ENCODE measurements around the gene FSTL4. TPM values are rescaled to one million over a fixed set of nuclear protein-coding genes. Genes with fewer than 3 reads are reported as not detected.
"Not testable (repeated sequence)": the region's sequence is repeated elsewhere in the genome, so short reads cannot be mapped to it uniquely, and the experiment has no call there.

FSTL4 gene
- total RNA-seq, 1 donor from 2014 or later, result not detected

DNA sequence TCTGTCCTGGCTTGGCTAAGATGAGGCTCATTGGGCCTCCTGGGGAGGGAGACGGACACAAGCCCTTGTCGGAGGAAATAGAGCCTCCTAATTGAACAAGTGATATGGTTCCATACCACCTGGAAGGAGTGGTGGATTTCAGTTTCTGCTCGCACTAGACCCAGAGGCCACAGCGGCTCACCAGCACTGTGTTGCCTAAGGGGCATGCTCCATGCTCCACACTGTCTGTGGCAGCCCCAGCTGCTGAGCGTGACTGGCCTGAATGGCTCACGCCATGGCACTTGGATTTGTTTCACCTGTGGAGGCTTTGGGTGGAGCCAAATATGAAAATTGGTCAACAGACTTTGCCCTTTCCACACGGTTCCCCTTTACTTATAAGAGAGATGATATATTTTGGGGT, 379.4 kb downstream of the FSTL4 start:
- DNase-seq (ENCODE audit: low spot score), result peak; percentile 65

DNA sequence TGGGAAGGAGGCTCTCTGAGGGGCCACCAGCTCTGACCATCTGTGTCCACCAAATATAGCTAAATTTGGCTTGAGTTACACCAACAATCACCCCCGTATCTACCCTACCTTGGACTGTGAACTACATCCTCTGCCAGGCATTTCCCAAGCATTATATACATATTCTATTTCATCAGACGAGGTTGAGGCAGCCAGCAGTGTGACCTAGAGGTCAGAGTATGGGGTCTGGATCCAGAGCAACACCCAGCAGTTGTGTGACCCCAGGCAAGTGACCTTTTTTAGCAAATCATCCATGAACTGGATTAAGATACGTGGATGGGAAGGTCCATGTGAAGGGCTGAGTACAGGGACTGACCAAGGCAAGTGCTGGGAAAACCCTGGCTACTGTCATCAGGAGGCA, 379.9 kb downstream of the FSTL4 start:
- peak; percentile 33 for DNase-seq (ENCODE audit: low spot score)

DNA sequence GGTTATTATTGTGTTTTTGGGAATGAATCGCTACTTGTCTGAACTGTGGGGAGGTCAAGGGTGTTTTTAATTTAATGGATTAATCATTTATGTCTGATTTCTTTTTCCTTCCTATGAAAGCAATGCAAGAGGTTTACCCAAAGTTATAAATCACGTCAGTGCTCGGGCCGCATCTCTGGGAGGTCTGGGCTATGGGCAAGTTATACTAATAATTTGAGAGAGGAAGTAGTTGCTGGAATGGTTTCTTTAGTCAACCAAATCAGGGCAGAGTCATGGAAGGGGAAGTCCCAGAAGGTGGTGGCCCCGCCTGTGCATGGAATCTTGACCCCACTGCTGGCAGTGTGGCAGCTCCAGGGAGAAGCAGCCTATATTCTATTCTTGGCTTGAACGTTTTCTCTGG, 380.3 kb downstream of the FSTL4 start:
- DNase-seq (ENCODE audit: low spot score), result peak; percentile 43

DNA sequence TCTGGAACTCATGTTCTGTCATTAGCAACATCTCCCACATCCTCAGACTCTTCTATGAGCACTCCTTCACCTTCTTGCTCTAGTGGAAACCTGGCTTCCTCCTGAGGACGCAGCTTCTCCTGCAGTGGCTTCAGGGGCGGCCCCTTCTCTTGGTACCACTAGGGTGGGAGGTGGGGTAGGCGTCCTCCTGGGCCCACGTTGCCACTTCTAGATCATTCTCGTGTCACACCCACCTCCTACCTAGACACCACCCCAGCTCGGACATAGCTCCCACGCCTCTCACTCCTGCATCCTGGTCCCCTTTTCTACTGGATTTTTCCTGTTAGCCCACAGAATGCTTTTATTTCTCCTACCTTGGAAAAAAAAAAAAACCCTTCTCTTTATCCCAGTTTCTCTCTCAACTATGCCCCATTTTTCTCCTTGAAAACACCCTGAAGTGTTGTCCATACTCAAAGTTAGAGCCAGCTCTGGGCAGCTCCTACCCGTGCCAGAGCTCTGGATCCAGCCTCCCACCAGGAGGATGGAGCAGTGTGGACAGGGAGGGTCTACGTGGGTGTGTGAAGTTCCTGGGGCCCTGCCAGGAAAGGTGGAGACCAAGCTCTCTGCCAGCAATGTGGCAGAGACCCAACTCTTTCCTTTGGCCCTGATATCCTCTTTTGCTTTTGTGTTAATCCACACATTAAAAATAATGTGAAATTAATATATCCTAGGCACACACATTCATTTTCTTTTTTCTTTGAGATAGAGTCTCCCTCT, 381.3 kb downstream of the FSTL4 start:
- DNase-seq (ENCODE audit: low spot score), result peak; percentile 51

DNA sequence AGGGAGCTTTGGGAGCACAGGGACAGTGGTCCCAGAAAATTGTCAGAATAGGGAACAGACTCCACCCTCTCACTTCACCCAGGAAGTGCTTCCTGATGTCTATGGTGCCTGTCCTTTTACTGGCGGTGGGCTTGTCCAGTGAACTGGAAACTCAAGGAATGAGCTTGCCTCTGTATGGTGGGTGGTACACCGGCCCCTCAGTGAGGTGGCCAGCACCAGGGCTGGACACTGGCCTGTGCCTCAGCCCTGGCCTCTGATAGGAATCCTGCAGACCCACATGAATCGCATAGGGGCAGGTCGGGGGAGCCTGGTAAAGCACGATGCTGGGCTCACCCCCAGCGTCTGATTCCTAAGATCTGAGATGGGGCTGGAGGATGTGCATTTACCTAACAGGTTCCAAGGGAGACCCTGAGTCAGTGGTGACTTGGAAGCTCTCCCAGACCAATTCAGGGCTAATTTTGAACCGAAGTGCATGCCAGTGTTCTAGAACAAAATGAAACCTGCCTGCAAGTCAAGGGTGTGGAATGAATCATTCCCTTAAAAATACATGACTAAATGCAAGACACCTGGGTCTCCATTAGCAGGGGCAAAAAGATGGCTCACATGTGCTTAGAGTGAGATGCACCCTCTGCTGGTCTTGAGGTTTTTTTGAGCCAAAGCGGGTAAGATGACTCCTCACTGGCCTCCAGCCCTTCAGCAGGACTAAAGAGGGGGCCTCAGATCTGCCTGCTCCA, 382.2 kb downstream of the FSTL4 start:
- peak; percentile 82 for DNase-seq (ENCODE audit: low spot score)

DNA sequence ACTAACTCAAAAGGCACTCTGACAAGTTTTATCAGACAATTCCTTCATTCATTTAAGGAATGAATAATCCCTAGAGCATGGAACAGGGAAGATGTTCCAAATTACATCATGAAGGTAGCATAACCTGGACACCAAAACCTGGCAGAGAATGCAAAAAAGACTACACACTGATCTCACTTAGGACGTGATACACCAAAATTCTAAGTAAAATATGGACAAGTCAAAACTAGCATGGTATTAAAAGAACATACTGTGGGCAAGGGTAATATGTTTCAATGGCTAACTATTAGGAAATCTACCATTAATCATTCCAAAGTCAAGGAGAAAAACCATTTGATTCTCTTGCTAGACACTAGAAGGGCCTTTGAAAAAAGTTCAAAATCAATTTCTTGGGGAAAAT, 384.0 kb downstream of the FSTL4 start:
- DNase-seq (ENCODE audit: low spot score), result no peak

DNA sequence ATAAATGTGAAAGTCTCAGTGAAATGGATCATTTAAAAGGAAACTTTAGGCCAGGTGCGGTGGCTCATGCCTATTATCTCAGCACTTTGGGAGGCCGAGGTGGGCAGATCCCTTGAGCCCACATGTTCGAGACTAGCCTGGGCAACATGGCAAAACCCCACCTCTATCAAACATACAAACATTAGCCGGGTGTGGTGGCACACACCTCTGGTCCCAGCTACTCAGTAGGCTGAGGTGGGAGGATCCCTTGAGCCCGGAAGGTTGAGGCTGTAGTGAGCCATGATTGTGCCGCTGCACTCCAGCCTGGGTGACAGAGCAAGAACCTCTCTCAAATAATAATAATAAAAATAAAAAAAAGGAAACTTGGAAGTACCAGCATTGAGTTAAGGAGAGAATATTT, 384.4 kb downstream of the FSTL4 start:
- DNase-seq (ENCODE audit: low spot score), result peak; percentile 45

DNA sequence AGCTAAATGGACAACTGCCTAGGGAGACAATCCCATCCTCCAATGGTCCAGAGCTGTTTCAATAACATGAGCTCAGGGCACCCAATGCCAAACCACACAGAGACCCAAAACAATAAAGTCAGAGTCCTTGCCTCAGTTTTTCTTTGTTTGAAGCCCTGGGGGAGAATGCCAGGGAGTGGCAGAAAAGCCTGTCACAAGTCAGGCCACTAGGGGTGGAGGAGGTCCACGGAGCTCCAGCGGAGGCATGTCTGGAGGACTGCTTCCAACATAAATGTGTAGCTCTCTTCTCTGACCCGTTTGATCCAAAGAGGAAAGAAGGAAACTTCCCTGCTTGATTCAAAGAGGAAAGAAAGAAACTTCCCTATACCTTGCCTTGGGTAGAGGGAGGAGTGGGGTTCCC, 385.3 kb downstream of the FSTL4 start:
- DNase-seq (ENCODE audit: low spot score), result peak; percentile 64

DNA sequence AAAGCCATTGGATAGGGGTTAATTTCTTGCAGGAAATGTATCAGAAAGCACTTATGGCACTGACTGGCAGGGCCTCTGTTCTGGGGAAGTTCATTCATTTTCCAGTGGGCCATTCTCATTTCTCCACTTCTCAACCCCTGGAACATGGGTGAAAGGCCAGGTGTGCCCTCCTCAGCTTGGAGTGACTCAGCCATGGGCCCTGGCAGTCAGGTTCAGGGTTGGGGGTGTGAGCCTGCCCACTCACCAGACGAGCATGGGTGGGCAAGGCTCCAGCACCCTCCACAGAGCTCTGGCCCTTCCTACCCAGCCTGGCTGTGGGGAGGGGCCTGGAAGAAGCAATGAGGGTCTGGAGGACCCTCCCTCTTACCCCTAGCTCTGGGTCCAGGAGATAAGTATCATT, 386.2 kb downstream of the FSTL4 start:
- peak; percentile 71 for DNase-seq (ENCODE audit: low spot score)

DNA sequence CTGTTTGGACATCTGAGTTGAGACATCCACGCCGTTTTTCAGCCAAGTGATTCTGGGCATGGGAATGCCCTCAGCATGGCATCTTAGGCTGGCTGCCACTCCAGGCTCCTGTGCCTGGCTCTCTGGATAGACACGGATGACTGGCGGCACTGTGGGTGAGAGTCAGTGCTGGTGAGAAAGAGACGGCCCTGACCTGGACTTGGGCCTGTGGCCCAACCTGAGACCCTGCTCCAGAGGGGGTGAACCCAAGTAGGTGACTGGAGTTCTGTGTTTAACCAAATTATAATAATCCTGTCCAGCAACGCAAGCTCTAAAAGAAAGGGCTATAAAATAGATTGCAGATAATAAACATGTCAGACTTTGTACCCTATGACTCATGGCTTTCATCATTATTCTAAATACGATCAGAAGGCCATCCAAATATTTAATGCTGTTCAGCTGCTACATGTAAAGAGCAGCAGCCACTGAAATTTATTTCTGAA, 386.6 kb downstream of the FSTL4 start:
- peak; percentile 57 for DNase-seq (ENCODE audit: low spot score)

DNA sequence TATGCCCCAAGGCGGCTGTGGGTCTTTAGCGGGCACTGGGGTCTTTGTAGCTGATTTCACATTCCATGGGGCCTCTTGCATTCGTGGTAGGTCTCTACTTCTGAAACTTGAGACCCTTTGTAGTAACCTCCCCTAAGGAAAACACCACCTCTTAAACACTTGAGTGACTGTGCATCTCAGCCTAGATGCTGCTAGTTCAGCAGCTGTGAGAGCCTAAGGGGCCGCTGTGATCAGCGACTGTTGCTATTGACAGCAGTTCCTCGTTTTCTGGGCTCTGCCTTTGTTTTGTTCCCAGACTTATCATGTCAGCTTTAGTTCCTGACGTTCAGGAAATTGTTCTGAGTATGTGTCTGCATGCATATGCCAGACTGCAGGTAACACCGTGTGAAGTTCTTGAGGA, 389.4 kb downstream of the FSTL4 start:
- peak; percentile 24 for DNase-seq (ENCODE audit: low spot score)

DNA sequence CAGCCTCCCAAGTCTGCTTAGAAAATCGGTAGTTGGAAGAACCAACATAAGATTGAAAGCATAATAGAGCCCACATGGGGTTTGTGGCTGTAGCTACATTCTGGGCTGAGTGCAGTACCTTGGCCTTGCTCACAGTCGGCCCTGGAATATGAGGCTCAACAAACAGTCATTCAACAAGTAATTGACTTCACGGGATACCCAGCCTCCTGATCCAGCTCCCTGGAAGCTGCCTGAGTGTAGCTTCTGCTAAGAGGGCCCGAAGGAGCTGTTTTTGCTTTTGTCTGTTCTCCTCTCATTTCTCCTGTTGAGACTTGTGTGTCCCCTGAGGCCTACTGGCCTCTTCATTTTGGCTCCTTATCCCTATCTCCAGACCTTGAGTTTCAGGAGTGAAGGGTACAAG, 389.8 kb downstream of the FSTL4 start:
- DNase-seq (ENCODE audit: low spot score), result no peak

DNA sequence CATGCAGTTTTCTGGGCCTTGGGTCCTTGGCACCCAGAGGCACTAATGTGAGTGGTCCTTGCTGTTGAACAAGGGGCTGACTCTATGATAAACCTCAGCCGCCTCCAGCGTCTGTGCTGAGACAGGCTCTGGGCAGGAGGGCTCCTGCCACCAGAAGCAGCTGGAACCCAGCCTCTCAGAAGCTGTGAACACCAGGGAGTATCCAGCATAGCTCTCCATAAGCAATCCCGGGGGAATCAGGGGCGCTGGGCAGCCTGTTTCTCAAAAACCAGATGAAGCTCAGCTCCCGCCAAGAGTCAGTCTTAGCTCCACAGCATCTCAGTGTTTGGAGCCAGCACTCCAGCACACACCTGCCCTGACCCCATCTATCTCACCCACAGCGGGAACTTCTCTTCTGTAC, 390.3 kb downstream of the FSTL4 start:
- no peak for DNase-seq (ENCODE audit: low spot score)

DNA sequence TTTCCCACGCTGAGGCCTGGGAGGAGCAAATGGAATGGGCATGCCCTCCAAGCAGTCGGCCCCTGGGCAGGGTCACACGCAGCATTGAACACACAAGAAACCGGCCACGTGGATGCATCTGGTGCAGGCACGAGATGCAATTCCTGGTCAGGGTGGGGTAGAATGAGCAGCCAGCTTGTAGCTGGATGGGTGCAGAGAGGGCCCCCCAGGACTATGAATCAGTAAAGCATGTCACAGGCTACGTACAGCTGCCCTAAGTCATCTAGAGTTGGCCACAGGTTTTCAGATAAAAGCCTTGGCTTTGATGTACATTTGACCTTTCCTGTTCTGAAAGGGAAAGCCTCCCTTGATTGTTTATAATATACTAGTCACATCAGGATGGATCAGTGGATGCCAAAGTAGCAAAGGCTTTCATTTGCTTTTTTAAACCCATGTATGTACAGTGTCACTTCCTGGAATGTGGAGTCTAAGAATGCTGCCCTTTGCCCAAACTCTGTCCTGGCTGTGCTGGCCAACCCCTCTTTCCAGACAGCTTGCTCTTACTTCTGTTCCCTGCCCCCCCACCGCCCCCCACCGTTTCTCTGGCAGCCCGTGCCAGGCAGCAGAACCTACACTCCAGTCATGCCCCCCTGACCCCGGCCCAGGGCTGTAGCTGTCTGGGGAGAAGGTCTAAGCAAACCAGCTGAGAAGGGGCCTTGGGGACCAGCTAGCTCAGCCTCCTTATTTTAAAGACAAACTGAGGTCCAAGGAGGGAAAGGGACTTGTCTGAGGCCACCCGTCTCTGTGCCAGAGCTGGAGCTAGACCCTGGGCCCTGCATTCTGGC, 391.3 kb downstream of the FSTL4 start:
- DNase-seq (ENCODE audit: low spot score), result no peak

DNA sequence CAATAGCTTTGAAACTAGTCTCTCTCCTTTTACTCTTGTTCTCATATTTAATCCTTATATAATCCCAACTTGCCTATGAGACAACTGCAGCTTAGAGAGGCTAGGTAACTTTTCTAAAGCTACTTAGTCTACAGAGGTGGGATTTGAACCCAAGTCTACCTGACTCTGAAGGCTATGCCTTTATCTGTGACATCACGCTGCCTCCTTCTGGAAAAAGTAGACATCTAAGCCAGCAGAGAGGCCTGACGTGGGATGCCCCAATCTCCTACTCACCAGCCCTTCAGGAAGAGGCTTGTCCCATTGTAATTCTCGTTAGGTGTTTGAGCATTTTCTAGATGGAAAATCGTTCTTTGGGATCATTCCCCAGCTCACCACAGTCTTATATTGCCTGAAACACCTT, 393.0 kb downstream of the FSTL4 start:
- DNase-seq (ENCODE audit: low spot score), result no peak

DNA sequence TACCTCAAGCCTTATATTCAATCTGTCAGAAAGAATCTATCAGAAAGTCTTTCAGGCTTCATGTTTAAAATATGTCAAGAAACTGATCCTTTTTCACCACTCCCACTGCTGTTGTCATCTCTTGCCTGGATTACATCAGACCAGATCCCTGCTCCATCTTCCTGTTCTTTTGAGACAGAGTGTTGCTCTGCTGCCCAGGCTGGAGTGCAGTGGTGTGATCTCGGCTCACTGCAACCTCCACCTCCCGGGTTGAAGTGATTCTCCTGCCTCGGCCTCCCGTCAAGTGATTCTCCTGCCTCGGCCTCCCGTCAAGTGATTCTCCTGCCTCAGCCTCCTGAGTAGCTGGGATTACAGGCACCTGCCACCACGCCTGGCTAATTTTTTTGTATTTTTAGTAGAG, 396.2 kb downstream of the FSTL4 start:
- not testable (repeated sequence) for DNase-seq (ENCODE audit: low spot score)

DNA sequence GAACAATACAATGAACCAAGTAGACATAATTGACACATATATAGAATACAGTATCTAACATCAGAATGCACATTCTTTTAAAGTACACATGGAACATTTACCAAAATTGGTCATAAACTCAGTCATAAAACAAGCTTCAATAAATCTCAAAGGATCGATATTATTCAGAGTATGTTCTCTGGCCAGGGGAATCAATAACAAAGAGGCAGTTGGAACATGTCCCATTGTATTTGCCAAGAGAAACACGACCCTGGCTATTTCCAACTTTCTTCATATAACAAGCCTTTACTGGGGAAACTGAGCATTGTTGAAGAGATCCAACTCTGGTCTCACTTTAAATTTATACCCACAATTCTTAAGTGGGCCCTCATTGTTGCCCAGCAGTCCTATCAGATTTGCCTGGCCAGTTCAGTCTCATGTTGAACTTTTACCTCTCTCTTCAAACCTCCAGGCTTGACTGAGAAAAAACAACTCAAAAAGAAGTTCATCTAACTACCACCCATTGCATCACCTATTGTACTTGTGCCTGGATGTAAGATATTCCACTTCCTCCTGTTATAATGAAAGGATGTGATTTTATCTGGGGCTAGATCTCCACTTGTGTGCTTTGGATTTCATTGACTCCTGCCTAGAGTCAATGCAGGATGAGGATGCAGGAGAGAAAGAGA, 398.1 kb downstream of the FSTL4 start:
- no peak for DNase-seq (ENCODE audit: low spot score)

DNA sequence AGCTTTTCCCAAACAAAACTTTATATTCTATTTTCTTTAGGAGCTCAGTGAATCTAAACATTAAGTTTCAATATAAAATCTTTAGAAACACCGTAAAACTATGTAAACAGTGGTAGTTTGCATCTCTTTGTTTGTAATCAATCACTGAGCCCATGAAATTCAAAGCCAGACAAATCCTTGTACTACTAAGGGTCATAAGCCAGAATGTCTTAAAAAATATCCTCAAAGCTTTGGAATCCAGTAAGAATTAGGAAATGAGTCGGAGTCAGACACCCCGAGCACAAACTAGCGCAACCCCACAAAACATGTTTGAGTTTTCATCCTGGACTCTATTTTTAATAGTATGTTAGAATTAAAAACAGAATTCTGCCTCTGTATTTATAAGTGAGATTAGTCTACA, 406.7 kb downstream of the FSTL4 start:
- DNase-seq (ENCODE audit: low spot score), result no peak

DNA sequence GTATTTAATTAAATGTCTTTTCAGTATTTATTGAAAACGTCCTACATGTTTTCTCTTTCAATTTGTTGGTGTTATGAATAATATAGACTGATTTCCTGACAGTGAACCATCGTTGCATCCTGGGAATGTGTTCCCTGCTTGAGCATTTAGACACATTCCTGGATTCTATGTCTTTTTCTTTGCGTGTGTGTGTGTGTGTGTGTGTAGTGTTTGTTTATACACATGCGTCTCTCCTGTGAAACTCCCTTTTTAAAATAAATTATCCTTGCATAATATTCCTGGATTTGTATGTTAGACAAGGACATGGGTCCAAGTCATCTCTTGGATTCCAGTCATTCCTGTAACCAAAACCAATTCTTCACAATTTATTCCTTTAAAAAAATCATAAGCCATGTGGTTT, 407.1 kb downstream of the FSTL4 start:
- DNase-seq (ENCODE audit: low spot score), result no peak

DNA sequence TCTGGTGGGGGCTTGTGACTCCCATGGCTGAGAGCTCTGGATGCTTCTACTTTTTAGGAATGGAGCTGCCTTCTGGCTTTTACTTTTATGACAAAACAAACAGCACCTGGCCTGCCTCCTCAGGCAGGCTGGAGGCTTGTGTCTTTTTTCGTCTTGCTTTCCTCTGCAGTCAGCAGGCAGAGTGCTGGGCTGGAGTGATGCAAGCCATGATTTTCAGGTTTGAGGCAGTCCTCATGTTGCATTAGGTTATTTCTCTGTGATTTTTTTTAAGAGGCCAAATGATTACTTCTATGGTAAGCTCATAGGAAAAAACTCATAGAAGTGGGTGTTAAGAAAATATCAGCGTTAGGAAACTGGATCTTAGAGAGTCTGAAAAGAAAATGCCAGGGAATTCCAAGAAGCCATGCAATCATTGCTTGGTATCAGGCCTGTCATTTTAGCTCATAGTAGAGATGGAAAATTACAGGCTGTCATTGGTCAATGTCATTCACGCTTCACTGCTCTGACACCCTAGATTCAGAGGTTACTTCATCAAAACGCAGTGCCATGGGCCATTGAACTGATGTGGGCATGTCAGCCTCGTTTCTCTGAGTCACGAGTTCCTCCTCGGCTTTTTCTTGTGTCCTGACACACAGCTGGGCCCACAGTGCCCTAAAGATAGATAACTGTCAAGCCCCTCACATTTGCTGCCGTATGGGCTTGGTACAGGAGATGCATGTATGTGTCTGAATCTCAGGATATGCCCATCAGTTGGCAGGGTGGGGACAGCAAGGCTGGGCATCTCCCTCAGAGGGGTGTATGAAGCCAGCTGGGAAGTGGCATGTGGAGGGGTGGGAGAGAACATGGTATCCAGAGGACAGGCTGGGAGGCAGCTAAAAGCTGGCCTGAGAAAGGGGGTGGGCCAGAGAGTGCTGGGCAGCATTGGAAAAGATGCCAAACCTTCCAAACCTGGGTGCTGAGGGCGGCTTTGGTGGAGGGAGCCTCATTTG, 408.7 kb downstream of the FSTL4 start:
- DNase-seq (ENCODE audit: low spot score), result no peak
